ENCODE data around the gene ERC2.

Gene ERC2

DNA sequence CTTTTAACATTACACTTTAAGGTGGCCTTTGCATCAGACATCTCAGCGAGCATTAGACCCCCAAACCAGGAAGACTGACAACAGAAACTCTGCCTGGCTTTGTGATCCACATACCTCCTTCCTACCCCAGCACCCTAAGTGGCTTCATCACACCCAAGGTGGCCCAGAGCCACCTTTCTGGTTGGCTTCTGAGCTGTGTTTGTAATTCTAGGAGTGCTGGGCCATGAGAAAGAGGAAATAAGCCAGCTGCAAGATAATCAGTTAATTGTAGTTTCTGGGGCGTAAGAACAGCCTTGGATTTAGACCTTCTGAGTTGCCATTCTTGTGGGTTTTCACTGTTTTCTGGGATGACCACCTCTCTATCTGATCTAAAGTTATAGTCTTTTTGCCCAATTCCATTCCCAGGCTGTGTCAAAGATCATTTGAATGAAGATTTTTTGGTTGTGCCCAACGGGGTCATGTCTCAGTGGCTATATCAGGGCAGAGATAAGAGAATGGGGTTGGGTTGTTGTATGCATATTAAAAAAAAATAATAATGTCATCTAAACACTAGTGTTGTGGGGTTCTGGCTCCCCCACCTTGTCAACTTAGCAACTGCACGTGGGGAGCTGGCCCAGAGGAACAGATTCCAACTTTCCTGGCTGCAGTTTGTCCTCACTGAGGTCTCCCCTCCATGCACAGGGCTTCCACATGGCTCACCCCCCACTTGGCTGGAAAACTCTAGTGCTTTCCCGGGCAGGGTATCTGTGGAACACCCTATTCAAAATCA lies 746.4 kb downstream of the ERC2 start:
- DNase-seq, result no peak

DNA sequence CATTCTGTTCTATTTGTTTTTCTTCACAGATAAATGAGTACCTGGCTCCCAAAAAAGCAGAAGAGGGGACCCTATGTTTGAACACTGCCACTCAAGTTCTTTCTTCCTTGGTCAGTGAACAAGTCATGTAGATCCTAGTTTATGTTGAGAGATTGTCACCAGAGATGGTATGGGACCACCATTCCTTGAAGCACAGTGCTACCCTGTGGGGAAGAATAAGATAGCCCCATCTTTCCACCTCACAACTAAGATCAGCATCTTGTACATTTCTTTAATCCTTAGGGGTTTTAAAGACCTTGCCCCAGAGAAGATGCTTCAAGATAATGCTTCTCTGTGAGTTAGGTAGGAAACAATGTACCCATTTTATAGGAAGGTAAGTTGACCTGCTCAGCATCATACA lies 747.7 kb downstream of the ERC2 start:
- no peak for DNase-seq

DNA sequence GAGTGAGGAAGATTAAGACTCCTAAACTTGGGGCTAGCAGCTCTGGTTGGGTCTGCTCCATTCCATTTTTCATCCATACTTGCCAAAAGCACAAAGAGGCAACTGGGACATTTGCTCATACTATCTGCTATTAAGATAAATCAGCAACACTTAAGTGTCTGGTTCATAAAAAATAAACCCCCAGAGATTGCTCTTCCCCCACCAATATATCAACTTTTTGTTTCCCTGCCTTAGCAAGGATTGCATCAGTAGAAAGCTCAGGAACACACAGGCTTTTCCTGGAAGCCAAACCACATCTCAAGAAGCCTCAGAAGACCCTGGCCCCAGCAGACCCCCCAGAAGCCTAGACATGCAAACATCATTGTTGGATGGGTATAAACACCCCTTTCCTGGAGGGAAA lies 748.8 kb downstream of the ERC2 start:
- no peak for DNase-seq

DNA sequence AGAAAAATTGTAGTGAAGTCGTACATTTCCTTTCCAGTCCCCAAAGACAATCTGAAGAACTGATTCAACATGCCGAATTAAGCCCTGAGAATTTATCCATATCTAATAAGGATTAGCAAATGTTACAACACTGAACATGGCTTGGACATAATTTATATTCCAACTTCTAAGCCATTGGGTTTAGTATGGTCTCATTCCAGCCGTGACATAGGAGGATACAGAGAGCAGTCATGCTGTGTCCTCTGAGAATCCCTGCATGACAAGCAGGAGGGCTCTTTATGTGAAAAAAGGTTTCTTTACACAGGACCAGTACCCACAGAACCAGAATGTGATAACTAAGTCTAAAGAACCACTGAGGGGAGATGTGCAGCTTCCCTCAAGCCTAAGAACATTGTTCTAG lies 749.3 kb downstream of the ERC2 start:
- no peak for DNase-seq

DNA sequence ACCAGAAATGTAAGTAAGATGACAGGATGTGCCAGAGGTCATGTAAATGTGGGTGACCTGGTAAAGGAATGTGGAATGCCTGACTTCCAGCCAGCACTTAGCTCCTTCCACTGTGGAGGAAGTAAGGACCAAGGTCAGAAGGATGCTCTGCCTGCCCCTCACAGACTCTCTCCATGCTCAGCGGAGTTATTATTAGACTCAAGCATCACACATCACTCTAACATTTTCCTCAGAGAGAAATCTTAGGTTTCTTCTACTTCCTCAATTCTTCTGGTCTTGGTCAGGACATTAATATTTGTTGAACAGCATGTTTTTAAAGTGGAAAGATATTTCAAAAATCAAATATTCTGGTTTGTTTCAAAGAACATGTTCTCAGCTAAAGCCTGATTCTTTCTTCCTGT lies 749.7 kb downstream of the ERC2 start:
- no peak for DNase-seq

DNA sequence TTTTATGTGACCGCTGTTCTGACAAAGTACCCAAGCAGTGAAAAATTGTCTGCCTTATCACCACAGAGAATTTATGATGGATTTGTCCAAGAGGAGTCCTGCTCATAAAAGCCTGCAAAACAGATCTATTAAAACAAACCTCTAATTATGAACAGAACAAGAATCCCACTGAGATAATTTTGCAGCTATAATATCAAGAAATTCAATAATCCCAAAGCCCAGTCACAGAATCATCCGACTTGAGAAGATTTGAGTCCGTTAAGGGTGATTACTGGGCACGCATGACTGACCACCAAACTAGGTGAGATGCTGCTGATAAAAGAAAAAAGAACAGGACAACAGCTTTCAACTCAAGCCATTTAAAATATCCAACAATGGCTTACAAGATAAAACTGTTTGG lies 750.2 kb downstream of the ERC2 start:
- DNase-seq, result no peak

DNA sequence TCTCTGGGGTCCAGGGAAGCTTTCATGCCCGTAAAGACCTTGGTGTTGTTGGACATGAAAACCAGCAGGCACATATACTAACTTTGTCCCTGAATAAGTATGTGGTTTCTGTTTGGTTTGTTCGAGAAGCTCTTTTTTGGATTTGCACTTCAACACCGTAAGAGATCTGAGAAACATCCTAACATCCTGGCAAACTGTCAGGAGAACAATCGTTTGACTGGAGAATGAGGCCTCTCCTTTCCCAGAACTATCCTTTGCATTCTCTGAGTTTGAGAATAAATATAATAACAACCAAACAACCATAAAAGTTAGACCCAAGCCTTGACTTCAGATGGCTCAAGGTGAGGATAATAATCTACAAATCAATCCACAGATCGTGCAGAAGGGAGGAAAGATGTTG lies 750.8 kb downstream of the ERC2 start:
- no peak for DNase-seq

DNA sequence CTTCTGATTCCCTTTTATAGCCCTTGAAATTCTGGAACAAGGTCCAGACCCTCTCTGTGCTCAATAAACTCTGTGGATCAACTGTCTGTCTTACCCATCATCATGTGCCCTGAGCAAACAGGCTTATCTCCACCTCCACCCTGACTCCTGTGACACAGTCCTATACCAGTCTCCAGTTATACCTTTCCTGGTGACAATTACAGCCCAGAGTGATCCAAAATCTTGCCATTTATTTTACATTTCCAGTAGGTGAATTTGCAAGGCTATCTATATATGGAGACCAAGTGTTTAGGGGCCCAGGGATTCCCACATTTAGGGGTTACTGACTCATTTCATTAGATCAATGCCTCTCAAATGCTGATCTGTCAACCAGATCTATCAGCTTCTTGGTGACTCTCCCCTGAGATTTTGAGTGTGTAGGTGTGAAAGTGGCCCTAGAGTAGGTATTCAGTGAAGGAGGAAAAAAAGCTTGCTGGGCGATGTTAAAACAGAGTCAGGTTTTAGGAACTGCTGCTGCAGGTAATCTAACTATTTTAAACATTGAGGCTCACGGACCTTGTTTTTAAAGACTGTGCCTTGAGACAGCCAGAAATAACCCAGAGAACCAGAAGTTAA lies 751.5 kb downstream of the ERC2 start:
- DNase-seq, result no peak

DNA sequence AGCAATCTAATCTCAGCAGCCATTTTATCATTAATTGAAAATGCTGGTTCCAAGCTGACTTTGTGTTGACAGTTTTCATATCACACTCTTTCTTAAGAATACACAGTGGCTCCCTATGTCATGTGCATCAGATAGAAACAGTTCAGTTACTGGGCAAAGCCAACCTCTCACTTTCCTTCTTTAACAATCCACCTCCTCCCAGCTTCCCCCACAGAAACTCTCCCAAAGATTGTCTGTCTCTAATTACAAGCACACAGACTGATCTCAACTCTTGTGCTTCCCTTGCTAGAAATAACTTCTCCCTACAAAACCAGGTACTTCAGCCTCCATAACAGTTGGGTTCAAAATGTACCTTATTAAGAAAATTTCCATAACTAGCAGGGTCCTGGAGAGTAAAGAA lies 752.2 kb downstream of the ERC2 start:
- DNase-seq, result no peak

DNA sequence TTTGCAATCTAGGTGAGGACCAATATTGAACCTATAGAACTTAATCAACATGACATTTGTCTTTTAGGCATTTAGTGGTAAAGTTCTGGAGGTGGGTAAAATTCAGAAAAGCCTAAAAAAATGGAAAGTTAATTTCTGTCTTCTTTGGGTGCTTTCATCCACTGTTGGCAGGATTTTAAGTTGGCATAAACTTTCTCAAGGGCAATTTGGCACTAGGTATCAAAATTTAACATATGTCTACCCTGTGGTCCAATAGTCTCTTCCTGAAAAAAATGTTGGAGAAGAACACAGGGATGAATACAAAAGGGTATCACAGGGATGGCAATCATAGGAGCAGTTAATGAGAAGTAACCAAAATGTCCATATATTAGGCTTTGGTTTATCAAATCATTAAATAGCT lies 754.2 kb downstream of the ERC2 start:
- DNase-seq, result no peak

DNA sequence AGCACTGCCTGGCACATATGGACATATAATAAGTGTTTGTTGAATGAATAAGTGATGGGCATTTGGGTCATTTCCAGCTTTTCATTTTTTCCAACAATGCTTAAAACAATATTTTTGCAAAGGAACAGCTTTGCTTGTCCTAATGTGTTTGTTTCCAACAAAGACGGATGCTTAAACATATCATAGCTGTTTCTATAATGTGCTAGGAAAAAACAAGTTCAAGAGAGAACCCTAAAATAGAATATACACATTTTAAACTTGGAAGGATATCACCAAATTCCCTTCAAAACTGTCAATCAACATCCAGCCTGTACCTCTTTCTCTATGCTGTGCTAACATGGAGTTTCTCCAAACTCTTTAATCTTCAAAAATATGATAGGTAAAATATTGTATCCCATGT lies 756.6 kb downstream of the ERC2 start:
- DNase-seq, result no peak

DNA sequence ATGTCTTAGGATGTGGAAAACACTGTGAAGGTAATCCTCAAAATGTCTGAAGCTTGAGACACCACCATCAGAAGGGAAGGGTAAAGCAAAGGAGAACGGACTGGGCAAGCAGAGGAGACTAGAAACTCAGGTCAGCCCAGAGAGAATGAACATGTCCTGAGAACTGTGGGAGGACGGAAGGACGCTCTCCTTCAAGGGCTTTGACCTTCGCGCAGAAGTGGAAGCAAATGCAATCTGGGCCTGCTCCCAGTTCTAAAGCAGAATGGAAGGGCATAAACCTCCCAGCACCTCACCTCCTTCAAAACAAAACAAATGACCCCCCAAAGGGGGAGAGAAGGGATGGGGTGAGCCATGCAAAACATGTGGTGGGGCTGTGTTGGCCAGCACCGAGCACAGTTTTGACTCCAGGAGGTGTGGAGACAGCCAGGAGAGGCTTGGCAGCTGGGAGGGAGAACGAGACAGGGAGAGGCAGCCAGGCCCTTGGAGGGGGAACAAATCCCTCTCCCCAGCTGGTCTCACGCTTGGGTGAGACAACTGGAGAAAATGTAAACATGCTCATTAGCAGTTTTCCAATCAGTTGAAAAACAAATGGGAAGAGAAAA lies 758.8 kb downstream of the ERC2 start:
- DNase-seq, result no peak

DNA sequence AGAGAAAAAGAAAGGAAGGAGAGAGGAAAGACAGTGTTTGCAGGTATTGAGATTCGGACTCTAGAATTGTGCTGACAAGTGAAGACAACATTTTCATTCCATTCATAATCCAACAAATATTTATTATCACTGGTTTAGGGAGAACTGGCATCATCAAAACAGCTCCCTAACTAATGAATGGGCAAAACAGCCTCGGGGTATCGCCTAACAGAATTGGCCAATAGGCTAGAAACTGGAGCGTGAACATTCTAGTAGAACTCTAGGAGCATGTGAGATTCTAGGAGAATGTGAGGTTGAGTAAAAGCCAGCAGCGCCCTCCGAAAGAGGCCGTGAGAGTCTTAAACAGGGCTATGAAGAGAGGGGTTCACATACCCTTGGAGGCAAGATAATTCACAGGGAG lies 759.3 kb downstream of the ERC2 start:
- DNase-seq, result no peak

DNA sequence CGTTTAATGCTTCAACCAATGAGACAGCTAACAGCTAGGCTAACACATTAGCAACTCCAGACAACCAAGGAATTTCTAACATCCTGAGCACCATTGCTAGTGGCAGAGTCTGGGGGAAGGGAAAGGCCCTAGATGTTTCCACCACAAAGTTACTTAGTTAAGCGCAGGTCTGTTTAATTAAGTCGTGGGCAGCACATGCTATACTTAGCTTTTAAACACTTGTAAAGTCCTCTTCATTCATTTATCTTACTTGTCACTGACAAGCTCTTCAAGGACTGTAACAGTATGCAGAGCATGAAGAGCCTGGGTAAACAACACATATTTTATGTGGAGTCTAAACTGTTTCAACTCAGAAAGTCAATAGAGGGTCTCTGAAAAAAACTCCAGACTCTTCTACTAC lies 760.0 kb downstream of the ERC2 start:
- peak; percentile 43 for DNase-seq

DNA sequence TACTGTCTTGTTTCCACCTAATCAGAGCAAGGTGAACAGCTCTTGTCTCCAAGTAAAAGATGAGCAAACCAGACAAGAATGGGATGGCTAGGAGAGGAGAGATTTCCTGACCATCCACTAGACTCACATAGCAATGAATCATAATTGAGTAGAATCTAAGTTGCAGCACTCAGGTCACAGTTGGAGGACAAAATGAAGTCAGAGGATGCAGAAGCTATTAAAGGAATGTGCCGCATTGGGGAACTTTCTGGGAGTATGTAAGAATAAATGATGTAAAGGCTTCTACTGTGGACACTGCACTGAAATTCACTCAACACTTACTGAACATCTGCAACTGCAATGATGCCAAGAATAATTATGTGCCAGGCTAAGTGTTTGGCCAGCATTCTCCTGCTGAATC lies 763.7 kb downstream of the ERC2 start:
- DNase-seq, result no peak

DNA sequence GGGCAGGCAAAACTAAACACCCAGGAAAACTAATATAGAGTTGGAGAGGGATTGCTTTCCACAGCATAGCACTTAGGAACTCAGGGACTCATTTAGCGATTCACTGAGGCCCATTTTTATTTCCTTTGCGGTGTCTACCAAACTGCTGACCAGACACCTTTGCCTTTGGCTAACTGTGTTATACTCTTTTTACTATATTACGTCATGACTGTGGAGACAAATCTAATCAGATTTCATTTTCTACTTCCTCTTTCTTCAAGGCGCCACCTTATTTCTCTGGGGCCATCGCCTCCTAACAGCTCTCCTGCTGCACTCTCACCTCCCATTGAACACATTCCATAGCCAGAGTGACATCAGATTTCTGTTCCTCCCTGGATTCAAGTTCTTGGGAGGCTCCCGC lies 765.4 kb downstream of the ERC2 start:
- DNase-seq, result no peak

DNA sequence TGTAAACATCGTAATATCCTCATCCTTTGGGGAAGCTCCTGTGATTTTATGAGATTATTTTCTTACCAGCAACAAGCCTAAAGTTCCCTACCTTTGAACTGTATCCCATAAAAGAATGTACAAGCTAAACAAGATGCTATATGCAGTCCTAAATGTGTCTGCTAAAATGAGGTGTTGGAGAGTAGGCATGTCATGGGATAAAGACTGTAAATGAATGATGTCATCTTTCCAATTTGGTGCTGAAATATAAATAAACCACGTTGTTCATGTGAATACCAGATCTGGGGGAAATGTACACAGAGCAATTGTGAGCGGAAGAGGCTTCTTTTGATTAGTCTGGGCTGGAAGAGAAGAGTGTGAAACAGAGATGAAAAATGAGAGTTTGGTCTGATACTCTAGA lies 766.3 kb downstream of the ERC2 start:
- DNase-seq, result peak; percentile 62

DNA sequence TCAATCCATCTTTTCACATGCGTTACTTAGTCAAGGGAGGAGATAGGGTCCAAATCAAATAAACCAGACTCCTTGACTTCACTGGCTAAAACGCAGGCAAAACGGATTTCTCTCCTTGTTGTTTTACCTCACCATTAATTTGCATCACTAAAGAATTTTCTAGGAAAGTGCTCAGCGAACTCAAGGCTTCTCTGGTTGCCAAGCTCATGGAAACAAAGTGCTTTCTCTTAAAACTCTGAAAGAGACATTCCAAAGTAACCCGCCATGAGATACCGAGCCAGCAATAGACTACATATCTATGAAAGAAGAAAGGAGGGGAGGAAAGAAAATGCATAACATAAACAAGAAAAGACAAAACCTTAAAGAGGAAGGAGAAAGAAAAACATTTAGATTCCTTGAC lies 769.4 kb downstream of the ERC2 start:
- no peak for DNase-seq

DNA sequence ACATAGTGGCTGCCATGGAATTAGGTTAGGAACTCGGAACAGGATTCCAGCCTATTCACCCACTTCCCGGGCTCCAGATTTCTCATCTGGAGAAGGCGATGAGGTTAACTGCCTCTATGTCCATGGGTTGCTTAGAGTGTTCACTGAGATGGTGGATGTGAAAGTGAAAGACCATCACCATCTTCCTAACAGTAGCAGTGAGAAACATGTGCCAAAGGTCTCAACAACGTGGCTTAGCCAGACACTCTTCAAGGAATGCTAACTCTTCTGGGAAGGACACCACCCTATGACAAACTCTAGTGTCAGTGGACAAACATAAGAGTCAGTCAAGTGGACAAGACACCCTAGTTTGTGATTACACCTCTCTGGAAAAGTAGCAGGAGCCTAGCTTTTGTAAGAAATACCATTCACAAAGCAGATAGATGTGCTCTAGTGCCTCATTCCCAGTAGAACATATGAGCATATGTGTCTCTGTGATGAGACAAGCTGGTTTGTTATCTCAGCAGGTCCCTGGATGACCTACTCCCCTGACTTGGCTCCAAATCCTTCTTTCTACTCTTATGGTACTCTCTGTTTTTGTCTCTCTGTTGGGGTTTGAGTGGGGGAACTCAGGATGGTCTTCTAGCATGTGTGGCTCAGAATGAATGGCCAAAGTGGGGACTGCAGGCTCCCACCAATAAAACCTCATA lies 770.9 kb downstream of the ERC2 start:
- no peak for DNase-seq

DNA sequence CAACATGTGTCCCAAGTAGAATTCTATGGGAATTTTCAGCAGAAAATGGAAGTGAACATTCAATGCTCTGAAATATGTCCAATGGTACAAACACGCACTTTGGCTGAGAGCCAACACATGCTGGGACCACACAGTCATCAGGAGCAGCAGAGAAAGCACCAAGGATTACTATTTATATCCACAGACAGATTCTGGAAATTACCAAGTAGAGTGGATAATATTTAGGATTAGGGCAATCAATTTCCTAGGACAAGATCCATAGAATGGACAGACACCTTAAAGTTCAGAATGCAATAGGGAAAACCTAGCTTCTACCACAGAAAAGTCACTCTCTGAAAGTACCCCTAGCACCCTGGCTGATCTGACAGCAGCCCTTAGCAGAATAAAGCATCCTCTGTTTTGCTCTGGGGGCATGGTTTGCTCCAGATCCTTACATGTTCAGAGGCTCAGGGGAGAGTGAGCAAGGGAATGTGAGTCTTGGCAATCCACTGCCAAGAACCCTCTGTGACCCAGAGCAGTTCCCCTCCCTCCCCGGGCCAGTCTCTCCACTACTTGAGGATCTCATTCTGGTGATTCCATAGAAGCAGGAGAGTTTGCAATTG lies 775.2 kb downstream of the ERC2 start:
- DNase-seq, result no peak

DNA sequence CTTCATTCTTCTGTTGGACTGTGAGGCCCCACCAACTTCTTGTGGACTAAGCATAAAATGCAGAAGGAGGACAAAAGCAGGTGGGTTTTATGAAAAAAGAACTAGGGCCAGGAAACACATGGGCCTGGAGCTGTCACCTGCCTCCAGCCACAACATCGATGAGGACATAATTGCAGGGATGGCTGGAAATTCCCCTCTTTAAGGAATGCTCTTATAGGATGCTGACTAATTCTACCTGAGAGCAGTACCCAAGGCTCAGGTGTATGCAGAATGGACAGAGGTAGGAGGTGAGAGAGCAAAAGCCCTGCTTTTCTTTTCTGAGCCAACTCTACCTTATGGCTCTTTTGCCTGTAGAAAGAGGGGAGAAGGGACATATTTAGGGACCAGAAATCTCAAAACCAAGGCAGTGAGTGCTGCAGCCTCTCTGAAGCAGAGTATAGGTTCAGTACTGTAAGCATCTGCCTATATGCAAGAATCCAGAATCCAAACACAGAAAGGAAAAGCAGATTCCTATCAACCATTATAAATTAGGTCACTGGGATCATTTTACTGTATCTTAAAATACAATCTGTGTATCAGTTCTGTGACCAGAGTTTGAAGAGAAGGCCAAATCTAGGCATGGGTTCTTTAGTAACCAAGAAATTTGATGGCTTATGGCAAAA lies 775.8 kb downstream of the ERC2 start:
- no peak for DNase-seq

DNA sequence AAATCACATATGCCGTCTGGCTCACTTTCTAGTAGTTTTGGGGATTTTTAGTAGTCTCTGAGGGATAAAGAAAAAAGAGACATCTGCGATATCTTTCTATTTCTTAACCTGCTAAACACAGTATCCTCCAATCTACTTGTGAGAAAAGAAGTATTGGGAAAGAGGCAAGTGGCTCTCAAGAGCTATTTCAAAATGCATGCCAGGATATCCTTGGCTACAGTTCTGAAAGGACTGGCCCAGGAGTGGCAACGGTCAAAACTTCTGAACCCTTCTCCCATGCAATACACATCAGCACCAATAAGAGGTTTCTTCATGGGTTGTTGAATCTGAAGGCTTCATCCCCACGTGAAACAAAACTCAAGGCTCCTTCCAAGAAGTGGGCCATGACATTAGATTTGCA lies 777.1 kb downstream of the ERC2 start:
- DNase-seq, result no peak

DNA sequence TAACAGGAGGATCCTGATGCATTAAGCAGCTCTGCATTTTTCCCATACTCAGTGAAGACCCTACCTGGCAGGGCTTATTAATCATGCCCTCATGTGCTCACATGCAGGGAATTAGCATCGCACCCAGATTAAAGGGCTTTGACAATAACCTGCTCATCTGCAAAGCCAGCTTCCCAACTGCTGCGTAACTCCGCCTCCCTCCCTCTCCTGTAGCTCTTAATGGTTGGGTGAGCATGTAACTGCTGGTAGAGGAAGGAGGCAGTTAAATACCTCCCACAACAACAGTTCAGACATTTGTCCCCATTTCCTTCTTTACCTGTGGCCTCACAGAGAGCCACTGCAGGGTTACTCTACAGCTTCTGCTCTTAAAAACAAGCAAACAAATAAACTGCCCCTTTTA lies 777.5 kb downstream of the ERC2 start:
- DNase-seq, result no peak
